Endothelial cell of umbilical vein (primary cell): ENCODE data around the gene HNRNPU. TPM values are rescaled to one million over a fixed set of nuclear protein-coding genes. Genes with fewer than 3 reads are reported as not detected.

ENCODE experiments used
- BruUV-seq: library from RNA; stranded (reverse); fragments of 400-500 nt; replicated peaks from 2 replicates; lab custom pipeline; 2021; lab: Mats Ljungman, UMichigan
- CTCF ChIA-PET: fragments of 300-600, 350-600 bp; sonication (Branson Sonifier 250); formaldehyde crosslinking; loops from one replicate; lab custom pipeline; 2021; ENCODE audit warnings: antibody characterized with exemption, inconsistent platforms; lab: Charles Lee
- POLR2A ChIA-PET: fragments of 300-600, 350-600 bp; sonication (Branson Sonifier 250); formaldehyde crosslinking; loops from one replicate; lab custom pipeline; 2021; ENCODE audit warnings: antibody characterized with exemption, inconsistent platforms; lab: Charles Lee
- DNase-seq: peaks from one replicate; pipeline ENCODE4 v3.0.0-alpha.2; 2011; ENCODE audit warnings: low read depth, low spot score
- FAIRE-seq: peaks from 2 replicates; lab custom pipeline; 2011; peaks lifted over from hg19 to GRCh38; lab: Jason Lieb, UNC
- H2AFZ ChIP-seq: 2 replicates; pipeline ENCODE4 v1.6.0; 2012; ENCODE audit warnings: low read depth, low read length, control low read depth, inconsistent platforms
- H3K27ac ChIP-seq: 2 replicates; pipeline ENCODE4 v1.5.1; 2011; ENCODE audit warnings: low read depth, mild to moderate bottlenecking, control low read depth, low read length, moderate library complexity; ENCODE audit not compliant: insufficient read depth
- H3K27me3 ChIP-seq, 2 experiments: 2 replicates each; pipeline versions ENCODE4 v1.6.0 to v1.6.1; 2011; ENCODE audit warnings: low read length in 2 of 2, mixed read lengths in 1 of 2; ENCODE audit not compliant: control insufficient read depth in 2 of 2, insufficient read depth in 2 of 2
- H3K36me3 ChIP-seq, 2 experiments: 2 replicates in 1 of 2; 3 replicates in 1 of 2; pipeline ENCODE4 v1.5.1; 2011; ENCODE audit warnings: low read length in 2 of 2, mild to moderate bottlenecking in 1 of 2, moderate library complexity in 1 of 2; ENCODE audit not compliant: control insufficient read depth in 2 of 2, insufficient read depth in 2 of 2; ENCODE audit errors: extremely low read depth in 1 of 2
- H3K4me1 ChIP-seq: 3 replicates; pipeline ENCODE4 v1.5.1; 2011; ENCODE audit warnings: mild to moderate bottlenecking, low read length; ENCODE audit not compliant: control insufficient read depth, insufficient read depth; ENCODE audit errors: extremely low read depth
- H3K4me2 ChIP-seq: 2 replicates; pipeline ENCODE4 v1.6.1; 2011; ENCODE audit warnings: low read length, control low read depth, mixed read lengths; ENCODE audit not compliant: insufficient read depth
- H3K4me3 ChIP-seq, 3 experiments: fragments of 200-600 bp in 1 of 3; sonication (generic), shearing (Covaris generic) in 1 of 3; replicated peaks in 1 of 3; 2 replicates each; pipeline ENCODE4 v1.5.1; 2011 to 2016; ENCODE audit warnings: control low read depth in 3 of 3, low read length in 3 of 3, mild to moderate bottlenecking in 2 of 3, inconsistent platforms in 1 of 3, low read depth in 1 of 3, moderate library complexity in 1 of 3; ENCODE audit not compliant: insufficient read depth in 1 of 3
- H3K79me2 ChIP-seq: 2 replicates; pipeline ENCODE4 v1.6.0; 2012; ENCODE audit warnings: low read length, inconsistent platforms; ENCODE audit not compliant: control insufficient read depth, insufficient read depth
- H3K9ac ChIP-seq: replicated peaks from 2 replicates; pipeline ENCODE3; 2011; ENCODE audit warnings: low read length, control low read depth; ENCODE audit not compliant: insufficient read depth; ENCODE audit errors: extremely low read depth
- H3K9me1 ChIP-seq: replicated peaks from 3 replicates; pipeline ENCODE4 v1.6.0; 2011; ENCODE audit warnings: mild to moderate bottlenecking, low read length; ENCODE audit not compliant: control insufficient read depth, insufficient read depth; ENCODE audit errors: extremely low read depth
- H3K9me3 ChIP-seq: replicated peaks from 2 replicates; pipeline ENCODE4 v1.5.1; 2012; ENCODE audit warnings: low read length, inconsistent platforms; ENCODE audit not compliant: control insufficient read depth, insufficient read depth
- H4K20me1 ChIP-seq: replicated peaks from 2 replicates; pipeline ENCODE3; 2011; ENCODE audit warnings: mild to moderate bottlenecking, low read length; ENCODE audit not compliant: control insufficient read depth, insufficient read depth; ENCODE audit errors: extremely low read depth
- EZH2 ChIP-seq: IDR thresholded peaks from 2 replicates; pipeline ENCODE4 v1.6.1; 2012; ENCODE audit warnings: borderline replicate concordance, low read depth, mild to moderate bottlenecking, moderate library complexity, low read length, inconsistent platforms; ENCODE audit not compliant: severe bottlenecking
- GATA2 ChIP-seq: IDR thresholded peaks from 2 replicates; pipeline ENCODE4 v1.7.0; 2011; ENCODE audit warnings: low read depth, mild to moderate bottlenecking, moderate library complexity, mixed read lengths, low read length; ENCODE audit not compliant: insufficient read length, insufficient read depth
- JUN ChIP-seq: IDR thresholded peaks from 2 replicates; pipeline ENCODE4 v1.6.1; 2011; ENCODE audit warnings: borderline replicate concordance, low read depth; ENCODE audit not compliant: insufficient read length, insufficient read depth
- MAX ChIP-seq: IDR thresholded peaks from 2 replicates; pipeline ENCODE4 v1.6.1; 2011; ENCODE audit not compliant: insufficient read depth, insufficient read length
- MYC ChIP-seq: IDR thresholded peaks from one replicate; pipeline ENCODE4 v1.6.1; 2011; ENCODE audit warnings: mild to moderate bottlenecking, low read depth, low read length
- POLR2A ChIP-seq: IDR thresholded peaks from 2 replicates; pipeline ENCODE4 v1.6.1; 2012; ENCODE audit warnings: low read depth, mild to moderate bottlenecking, control low read depth, low read length
- POLR2AphosphoS5 ChIP-seq: IDR thresholded peaks from 2 replicates; pipeline ENCODE4 v1.6.1; 2012; ENCODE audit warnings: low read depth, mild to moderate bottlenecking, control low read depth, low read length, moderate library complexity; ENCODE audit not compliant: insufficient read depth
- dilution Hi-C: fragments of 300-500 bp; cut with MboI; formaldehyde crosslinking; loops from one replicate; pipeline ENCODE4 v1.15.0; 2019; ENCODE audit warnings: low sequenced_read_pairs; ENCODE audit not compliant: extremely low pct_ligation_motif_present
- intact Hi-C: fragments of 100-400 bp; cut with micrococcal nuclease; formaldehyde crosslinking; loops from one replicate; pipeline ENCODE4 v1.10.0; 2022
- polyA plus RNA-seq, 4 experiments: library from polyadenylated mRNA; depleted of rRNA in 3 of 4; stranded (reverse) in 3 of 4; unstranded in 1 of 4; fragments of >200 nt; gene quantifications; 2 replicates each; pipeline versions ENCODE4 v1.2.1 to v1.2.3, GENCODE V29; 2011 to 2012; ENCODE audit warnings: missing spikeins in 1 of 4
- total RNA-seq: library from RNA; stranded (reverse); gene quantifications from 2 replicates; pipeline ENCODE4 v1.2.3, GENCODE V29; 2021

HNRNPU gene
- total and polyA plus RNA-seq, 2 donors (not counting 3 experiments of a cell fraction or from before 2014, with no cell fraction given), result 68.7 to 417 TPM

- Histone ChIP-seq H3K36me3 (peaks cover 2 to 6% of the 10 kb centered on the region in 2 experiments), H2AFZ (peak overlapping the region; percentile 12), H3K4me2 (peak overlapping the region; percentile 88), H3K27ac (peak overlapping the region; percentile 85), H3K9me1 (no peaks in the 10 kb centered on the region), H3K9me3 (no peaks in the 10 kb centered on the region), H3K4me1 (peaks cover 23% of the 10 kb centered on the region), H3K27me3 (no peaks in the 10 kb centered on the region), H4K20me1 (no peaks in the 10 kb centered on the region), H3K4me3 (peak overlapping the region; percentile 3 to 85 (median 71)), H3K79me2 (peaks cover 36% of the 10 kb centered on the region), H3K9ac (peak overlapping the region; percentile 90)
- dilution Hi-C loops (no loop called here), intact Hi-C loops (loop anchor here (1.0 to 10.0 kb wide), 9 partner anchors 30 to 490 kb away; partner anchors contain the start of genes ADSS2 and HNRNPU)
- peak; percentile 18 for FAIRE-seq
- BruUV-seq, result TSS peak; percentile 61
- TF ChIP-seq MYC (peak; percentile 53), GATA2 (no peak), POLR2AphosphoS5 (no peak), EZH2 (no peak), JUN (no peak), MAX (peak; percentile 21), POLR2A (peak; percentile 11)
- CTCF ChIA-PET, result interaction anchor here (1.2 to 4.1 kb wide), 5 partner anchors 13 to 208 kb away, joined by 5 to 49 read pairs (median 19); no protein-coding TSS in a partner anchor
- POLR2A ChIA-PET, result interaction anchor here (0.7 to 3.8 kb wide), 3 partner anchors 16 to 29 kb away, joined by 3 to 26 read pairs (median 4); partner anchors contain the start of gene HNRNPU
- DNase-seq, result peak; percentile 92
Measured at GRCh38 chr1:244834543-244835275, 29.6 kb downstream of the HNRNPU start.
